ENCODE results near the gene CDKAL1.
"Not testable (repeated sequence)": the region's sequence is repeated elsewhere in the genome, so short reads cannot be mapped to it uniquely, and the experiment has no call there.

CDKAL1 gene

DNA sequence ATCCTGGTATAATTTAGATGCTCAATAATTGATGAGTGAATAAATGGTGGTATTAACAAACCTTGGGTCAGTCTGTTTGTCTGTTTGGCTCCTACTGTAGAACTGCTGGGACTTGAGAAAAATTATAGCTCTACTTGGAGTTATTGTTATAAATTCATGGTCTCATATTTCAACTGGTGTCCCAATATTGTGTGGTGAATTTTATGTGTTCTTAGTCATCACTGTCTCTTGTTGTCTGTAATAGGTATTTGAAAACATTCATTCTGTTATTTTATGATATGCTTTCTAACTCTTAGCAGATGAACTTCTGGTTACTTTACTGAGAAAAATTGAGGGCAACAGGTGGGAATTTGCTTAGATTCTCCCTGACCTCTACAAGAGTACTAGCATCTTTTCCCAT lies 221.4 kb downstream of the CDKAL1 start:
- no peak for DNase-seq (ENCODE audit: low spot score)

DNA sequence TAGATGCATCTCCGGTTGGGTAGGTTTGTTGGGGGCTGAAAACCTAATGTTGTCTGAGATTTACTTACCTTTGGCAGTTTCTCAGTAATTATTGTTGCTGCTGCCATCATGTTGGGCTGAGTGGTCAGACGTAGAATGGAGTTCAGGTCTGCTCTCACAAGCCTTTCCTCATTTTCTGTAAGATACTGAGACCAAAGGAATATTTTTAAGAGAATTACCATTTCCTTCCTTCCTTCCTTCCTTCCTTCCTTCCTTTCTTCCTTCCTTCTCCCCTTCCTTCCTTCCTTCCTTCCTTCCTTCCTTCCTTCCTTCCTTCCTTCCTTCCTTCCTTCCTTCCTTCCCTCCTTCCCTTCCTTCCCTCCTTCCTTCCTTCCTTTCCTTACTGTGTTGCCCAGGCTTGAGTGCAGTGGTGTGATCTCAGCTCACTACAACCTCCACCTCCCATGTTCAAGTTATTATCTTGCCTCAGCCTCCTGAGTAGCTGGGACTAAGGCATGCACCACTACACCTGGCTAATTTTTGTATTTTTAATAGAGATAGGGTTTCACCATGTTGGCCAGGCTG lies 222.4 kb downstream of the CDKAL1 start:
- not testable (repeated sequence) for H3K27ac ChIP-seq; DNase-seq (ENCODE audit: low spot score); H3K4me3 ChIP-seq

More for the DNA sequence above, 221.4 kb downstream of the CDKAL1 start:
- TF ChIP-seq, protein P1, sequence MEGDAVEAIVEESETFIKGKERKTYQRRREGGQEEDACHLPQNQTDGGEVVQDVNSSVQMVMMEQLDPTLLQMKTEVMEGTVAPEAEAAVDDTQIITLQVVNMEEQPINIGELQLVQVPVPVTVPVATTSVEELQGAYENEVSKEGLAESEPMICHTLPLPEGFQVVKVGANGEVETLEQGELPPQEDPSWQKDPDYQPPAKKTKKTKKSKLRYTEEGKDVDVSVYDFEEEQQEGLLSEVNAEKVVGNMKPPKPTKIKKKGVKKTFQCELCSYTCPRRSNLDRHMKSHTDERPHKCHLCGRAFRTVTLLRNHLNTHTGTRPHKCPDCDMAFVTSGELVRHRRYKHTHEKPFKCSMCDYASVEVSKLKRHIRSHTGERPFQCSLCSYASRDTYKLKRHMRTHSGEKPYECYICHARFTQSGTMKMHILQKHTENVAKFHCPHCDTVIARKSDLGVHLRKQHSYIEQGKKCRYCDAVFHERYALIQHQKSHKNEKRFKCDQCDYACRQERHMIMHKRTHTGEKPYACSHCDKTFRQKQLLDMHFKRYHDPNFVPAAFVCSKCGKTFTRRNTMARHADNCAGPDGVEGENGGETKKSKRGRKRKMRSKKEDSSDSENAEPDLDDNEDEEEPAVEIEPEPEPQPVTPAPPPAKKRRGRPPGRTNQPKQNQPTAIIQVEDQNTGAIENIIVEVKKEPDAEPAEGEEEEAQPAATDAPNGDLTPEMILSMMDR (IDR thresholded peaks at IDR 0.05) = no peak
- no peak overlapping the region for H3K27ac ChIP-seq
- H3K4me3 ChIP-seq = no peak overlapping the region

DNA sequence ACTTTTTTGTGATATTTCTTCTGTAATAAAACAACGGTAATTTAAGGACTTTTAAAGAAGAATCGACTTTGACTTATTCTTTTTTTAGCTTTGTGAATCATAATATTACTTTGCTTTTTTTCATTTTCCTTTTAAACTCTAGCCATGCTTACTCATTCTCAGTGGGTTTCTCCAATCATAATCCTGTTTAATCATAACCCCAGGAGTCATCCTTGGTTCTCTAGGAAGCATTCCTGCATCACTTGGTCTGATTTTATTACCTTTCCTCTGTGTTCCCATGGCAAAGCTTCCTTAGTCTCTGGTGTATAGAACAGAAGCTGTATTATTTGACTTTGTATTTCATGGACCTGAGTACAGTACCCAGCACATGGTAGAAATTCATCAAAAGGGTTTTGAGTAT lies 223.5 kb downstream of the CDKAL1 start:
- no peak overlapping the region for H3K4me3 ChIP-seq
- TF ChIP-seq, protein P1 (IDR thresholded peaks at IDR 0.05) = no peak
- DNase-seq (ENCODE audit: low spot score) = no peak
- H3K27ac ChIP-seq = no peak overlapping the region

DNA sequence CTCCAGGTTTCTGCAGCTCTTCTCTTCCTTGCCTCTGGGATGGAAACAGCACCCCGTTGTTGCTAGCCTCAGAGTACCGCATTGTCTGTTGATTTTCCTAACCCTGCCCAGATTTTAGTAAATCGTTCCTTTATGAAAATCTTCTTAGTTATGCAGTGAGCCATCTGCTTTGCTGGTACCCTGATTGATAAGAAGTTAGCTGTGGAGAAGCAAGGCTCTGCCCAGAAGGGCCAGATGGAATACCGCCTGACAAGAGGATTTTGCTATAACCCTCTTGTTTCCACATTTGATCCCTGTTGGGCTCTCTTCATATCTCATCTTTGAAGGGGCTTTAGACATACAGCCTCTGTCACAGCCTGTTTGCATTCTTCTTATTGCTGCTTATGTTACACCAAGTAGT lies 229.0 kb downstream of the CDKAL1 start:
- Histone ChIP-seq H3K27ac (no peak overlapping the region), H3K4me3 (no peak overlapping the region)
- no peak for DNase-seq (ENCODE audit: low spot score)
- TF ChIP-seq, protein P1 (IDR thresholded peaks at IDR 0.05) = no peak

DNA sequence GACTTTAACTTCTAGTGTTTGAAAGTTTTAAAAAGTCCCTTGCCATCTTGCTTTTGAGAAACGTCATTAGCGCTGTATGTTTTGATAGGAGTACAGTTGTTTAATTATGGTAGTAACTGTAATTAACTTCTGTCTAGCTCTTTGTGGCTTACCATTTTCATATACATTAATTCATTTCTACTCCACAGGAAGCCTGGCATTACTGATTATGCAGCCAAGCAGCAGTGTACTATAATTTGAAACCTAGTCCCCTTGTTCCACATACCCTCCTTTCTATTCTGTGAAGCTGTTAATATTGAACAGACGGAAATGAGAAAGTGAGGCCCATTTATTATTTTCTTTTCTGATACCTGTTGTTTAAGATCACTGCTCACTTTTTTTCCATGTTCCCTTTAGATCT lies 235.4 kb downstream of the CDKAL1 start:
- TF ChIP-seq, protein P1 (IDR thresholded peaks at IDR 0.05) = no peak
- DNase-seq (ENCODE audit: low spot score) = no peak
- H3K4me3 ChIP-seq = no peak overlapping the region
- H3K27ac ChIP-seq = no peak overlapping the region

DNA sequence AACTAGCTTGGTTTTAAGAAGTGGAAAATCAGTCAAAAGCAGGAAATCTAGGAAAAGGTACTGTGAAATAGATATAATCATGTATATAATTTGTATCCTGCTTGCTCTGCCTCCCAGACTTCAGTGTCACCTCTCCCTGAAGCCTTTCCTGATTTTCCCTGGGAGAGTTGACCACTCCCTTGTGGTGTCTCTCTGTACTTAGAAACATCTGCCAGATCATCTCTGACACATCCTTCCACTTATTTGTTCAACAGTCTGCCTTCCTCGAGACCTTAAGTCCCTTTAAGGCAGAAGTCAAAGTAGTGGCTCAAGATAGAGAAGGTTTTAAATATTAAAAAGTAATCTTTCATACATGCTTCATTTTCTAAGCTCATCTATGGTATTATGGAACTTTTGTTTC lies 236.5 kb downstream of the CDKAL1 start:
- TF ChIP-seq, protein P1 (IDR thresholded peaks at IDR 0.05) = no peak
- Histone ChIP-seq H3K4me3 (no peak overlapping the region), H3K27ac (no peak overlapping the region)
- DNase-seq (ENCODE audit: low spot score) = no peak

DNA sequence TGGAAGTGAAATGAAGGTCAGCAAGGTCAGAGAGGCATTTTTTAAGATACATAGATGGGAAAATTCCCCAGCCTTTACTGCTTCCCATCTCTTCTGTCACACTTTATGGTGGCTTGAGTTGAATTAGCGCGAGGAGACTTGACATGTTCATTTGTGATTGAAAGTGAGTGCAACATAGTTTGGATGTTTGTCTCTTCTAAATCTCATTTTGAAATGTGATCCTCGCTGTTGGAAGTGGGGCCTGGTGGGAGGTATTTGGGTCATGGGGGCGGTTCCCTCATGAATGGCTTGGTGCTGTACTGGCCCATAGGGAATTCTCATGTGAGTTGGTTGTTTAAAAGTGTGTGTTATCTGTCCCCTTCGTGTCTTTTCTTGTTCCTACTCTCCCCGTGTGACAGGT lies 237.2 kb downstream of the CDKAL1 start:
- H3K4me3 ChIP-seq = no peak overlapping the region
- DNase-seq (ENCODE audit: low spot score) = no peak
- no peak overlapping the region for H3K27ac ChIP-seq
- TF ChIP-seq, protein P1 (IDR thresholded peaks at IDR 0.05) = no peak

DNA sequence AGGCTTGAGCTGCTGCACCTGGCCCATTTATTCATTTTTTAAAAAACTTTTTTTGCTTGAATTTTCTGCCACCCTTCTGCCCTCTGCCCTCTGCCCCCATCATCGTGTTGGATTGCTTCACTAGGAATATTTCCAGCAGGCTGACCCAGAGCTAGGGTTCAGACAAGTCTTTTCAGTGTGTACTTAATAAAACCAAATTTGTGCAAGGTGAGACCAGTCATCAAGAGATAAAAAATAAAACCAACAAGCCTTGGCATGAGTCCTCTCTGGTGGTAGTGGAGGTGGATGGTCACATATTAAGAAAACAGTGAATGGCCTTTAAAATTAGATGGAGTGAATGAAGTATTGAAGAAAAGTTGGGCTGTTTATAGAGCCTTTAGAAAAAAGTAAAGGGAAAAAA lies 239.6 kb downstream of the CDKAL1 start:
- H3K27ac ChIP-seq = no peak overlapping the region
- DNase-seq (ENCODE audit: low spot score) = no peak
- no peak overlapping the region for H3K4me3 ChIP-seq
- TF ChIP-seq, protein P1 (IDR thresholded peaks at IDR 0.05) = no peak

Measured in coronary artery (tissue), 2 donors.